Measurements from ENCODE around the gene NUPR1. TPM values are rescaled to one million over a fixed set of nuclear protein-coding genes. Genes with fewer than 3 reads are reported as not detected.

NUPR1 gene
- total and polyA plus RNA-seq, 2 of the 13 experiments (the other 11 are each of a cell fraction or from before 2014, with no cell fraction given) = 18.0 to 25.6 TPM

- TF ChIP-seq, protein P1, sequence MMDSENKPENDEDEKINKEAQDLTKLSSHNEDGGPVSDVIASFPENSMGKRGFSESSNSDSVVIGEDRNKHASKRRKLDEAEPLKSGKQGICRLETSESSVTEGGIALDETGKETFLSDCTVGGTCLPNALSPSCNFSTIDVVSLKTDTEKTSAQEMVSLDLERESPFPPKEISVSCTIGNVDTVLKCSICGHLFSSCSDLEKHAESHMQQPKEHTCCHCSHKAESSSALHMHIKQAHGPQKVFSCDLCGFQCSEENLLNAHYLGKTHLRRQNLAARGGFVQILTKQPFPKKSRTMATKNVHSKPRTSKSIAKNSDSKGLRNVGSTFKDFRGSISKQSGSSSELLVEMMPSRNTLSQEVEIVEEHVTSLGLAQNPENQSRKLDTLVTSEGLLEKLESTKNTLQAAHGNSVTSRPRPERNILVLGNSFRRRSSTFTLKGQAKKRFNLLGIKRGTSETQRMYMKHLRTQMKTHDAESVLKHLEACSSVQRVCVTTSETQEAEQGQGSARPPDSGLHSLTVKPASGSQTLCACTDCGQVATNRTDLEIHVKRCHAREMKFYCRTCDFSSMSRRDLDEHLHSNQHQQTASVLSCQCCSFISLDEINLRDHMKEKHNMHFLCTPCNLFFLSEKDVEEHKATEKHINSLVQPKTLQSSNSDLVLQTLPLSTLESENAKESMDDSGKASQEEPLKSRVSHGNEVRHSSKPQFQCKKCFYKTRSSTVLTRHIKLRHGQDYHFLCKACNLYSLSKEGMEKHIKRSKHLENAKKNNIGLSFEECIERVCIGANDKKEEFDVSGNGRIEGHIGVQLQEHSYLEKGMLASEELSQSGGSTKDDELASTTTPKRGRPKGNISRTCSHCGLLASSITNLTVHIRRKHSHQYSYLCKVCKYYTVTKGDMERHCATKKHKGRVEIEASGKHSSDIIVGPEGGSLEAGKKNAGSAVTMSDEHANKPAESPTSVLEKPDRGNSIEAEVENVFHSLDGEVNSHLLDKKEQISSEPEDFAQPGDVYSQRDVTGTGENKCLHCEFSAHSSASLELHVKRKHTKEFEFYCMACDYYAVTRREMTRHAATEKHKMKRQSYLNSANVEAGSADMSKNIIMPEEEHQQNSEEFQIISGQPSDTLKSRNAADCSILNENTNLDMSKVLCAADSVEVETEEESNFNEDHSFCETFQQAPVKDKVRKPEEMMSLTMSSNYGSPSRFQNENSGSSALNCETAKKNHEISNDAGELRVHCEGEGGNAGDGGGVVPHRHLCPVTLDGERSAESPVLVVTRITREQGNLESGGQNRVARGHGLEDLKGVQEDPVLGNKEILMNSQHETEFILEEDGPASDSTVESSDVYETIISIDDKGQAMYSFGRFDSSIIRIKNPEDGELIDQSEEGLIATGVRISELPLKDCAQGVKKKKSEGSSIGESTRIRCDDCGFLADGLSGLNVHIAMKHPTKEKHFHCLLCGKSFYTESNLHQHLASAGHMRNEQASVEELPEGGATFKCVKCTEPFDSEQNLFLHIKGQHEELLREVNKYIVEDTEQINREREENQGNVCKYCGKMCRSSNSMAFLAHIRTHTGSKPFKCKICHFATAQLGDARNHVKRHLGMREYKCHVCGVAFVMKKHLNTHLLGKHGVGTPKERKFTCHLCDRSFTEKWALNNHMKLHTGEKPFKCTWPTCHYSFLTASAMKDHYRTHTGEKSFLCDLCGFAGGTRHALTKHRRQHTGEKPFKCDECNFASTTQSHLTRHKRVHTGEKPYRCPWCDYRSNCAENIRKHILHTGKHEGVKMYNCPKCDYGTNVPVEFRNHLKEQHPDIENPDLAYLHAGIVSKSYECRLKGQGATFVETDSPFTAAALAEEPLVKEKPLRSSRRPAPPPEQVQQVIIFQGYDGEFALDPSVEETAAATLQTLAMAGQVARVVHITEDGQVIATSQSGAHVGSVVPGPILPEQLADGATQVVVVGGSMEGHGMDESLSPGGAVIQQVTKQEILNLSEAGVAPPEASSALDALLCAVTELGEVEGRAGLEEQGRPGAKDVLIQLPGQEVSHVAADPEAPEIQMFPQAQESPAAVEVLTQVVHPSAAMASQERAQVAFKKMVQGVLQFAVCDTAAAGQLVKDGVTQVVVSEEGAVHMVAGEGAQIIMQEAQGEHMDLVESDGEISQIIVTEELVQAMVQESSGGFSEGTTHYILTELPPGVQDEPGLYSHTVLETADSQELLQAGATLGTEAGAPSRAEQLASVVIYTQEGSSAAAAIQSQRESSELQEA (CRISPR knock-in tag; IDR thresholded peaks at IDR 0.05; ENCODE audit: not compliant biosample characterization) = no peak
- TF ChIP-seq SMARCC2 (IDR thresholded peaks at IDR 0.05) = no peak
- peak; percentile 62 for TF ChIP-seq RXRB (CRISPR knock-in tag; IDR thresholded peaks at IDR 0.05; ENCODE audit: borderline replicate concordance)
- peak; percentile 92; the same call in 1 of the 2 replicates for TF ChIP-seq MYC (CRISPR knock-in tag; IDR thresholded peaks at IDR 0.05; ENCODE audit: borderline replicate concordance)
- TF ChIP-seq, protein P2, sequence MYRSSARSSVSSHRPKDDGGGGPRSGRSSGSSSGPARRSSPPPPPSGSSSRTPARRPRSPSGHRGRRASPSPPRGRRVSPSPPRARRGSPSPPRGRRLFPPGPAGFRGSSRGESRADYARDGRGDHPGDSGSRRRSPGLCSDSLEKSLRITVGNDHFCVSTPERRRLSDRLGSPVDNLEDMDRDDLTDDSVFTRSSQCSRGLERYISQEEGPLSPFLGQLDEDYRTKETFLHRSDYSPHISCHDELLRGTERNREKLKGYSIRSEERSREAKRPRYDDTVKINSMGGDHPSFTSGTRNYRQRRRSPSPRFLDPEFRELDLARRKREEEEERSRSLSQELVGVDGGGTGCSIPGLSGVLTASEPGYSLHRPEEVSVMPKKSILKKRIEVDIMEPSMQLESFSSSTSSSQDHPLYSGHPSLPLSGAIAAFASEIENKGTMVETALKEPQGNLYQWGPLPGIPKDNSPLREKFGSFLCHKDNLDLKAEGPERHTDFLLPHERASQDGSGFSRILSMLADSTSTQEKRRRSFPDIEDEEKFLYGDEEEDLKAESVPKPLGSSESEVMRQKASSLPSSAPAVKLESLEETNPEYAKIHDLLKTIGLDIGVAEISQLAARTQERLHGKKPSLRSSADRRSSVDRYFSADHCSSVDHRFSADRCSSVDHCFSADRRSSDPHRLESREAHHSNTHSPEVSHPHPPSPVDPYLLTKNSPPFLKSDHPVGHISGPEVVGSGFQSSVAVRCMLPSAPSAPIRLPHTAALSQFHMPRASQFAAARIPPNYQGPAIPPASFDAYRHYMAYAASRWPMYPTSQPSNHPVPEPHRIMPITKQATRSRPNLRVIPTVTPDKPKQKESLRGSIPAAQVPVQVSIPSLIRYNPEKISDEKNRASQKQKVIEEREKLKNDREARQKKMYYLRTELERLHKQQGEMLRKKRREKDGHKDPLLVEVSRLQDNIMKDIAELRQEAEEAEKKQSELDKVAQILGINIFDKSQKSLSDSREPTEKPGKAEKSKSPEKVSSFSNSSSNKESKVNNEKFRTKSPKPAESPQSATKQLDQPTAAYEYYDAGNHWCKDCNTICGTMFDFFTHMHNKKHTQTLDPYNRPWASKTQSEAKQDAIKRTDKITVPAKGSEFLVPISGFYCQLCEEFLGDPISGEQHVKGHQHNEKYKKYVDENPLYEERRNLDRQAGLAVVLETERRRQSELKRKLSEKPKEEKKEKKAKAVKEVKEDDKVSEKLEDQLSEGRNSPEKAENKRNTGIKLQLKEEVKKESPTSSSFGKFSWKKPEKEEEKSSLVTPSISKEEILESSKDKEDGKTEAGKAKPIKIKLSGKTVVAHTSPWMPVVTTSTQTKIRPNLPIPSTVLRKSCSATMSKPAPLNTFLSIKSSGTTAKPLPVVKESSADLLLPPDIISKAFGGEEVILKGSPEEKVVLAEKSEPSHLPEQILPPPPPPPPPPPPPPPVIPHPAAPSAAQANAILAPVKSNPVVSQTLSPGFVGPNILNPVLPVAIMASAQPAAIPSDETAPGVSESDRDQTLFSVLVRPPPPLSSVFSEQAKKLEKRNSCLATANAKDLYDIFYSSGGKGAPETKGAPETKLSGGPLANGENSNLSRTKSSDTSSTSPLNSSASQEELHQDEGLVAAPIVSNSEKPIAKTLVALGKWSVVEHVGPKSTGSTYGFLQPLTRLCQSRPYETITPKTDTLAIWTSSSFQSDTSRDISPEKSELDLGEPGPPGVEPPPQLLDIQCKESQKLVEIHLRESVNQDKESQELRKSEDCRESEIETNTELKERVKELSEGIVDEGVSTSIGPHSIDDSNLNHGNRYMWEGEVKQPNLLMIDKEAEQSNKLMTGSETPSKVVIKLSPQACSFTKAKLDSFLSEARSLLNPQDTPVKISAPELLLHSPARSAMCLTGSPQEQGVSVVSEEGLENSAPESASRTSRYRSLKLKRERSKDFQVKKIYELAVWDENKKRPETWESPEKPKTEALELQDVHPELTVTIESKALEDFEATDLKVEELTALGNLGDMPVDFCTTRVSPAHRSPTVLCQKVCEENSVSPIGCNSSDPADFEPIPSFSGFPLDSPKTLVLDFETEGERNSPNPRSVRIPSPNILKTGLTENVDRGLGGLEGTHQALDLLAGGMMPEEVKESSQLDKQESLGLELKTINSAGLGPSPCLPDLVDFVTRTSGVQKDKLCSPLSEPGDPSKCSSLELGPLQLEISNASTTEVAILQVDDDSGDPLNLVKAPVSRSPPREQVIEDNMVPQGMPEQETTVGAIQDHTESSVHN (CRISPR knock-in tag; IDR thresholded peaks at IDR 0.05) = no peak; the same call in 1 of the 2 replicates
- no peak for TF ChIP-seq PAX8 (CRISPR knock-in tag; IDR thresholded peaks at IDR 0.05; ENCODE audit: borderline replicate concordance)
- peak; percentile 77; the same call in 1 of the 2 replicates for TF ChIP-seq ZNF556 (CRISPR knock-in tag; IDR thresholded peaks at IDR 0.05; ENCODE audit: borderline replicate concordance)
- TF ChIP-seq ZNF160 (CRISPR knock-in tag; IDR thresholded peaks at IDR 0.05) = no peak; the same call in 1 of the 2 replicates
- TF ChIP-seq RBFOX2 (IDR thresholded peaks at IDR 0.05; ENCODE audit: low read depth, low read length) = no peak; the same call in none of the 2 replicates
- TF ChIP-seq ZNF263 (CRISPR knock-in tag; IDR thresholded peaks at IDR 0.05) = no peak
- no peak for TF ChIP-seq ZIK1 (CRISPR knock-in tag; IDR thresholded peaks at IDR 0.05; ENCODE audit: borderline replicate concordance, low read depth)
- no peak for TF ChIP-seq MTA3 (CRISPR knock-in tag; IDR thresholded peaks at IDR 0.05)
- peak; percentile 23; the same call in 1 of the 2 replicates for TF ChIP-seq NR2F2 (IDR thresholded peaks at IDR 0.05; ENCODE audit: borderline replicate concordance, low read depth)
- peak; percentile 98 for TF ChIP-seq ELF4 (CRISPR knock-in tag; IDR thresholded peaks at IDR 0.05; ENCODE audit: borderline replicate concordance)
Observed at GRCh38 chr16:28491970-28492474, 46.8 kb downstream of the NUPR1 start, which contains the start of gene CLN3 (continued).
